Peyer's patch (tissue), 4 donors: ENCODE results near the gene CCDC38. TPM values are rescaled to one million over a fixed set of nuclear protein-coding genes. Genes with fewer than 3 reads are reported as not detected.

Experiments used
- DNase-seq, 3 donors: peaks; one replicate each; pipeline ENCODE4 v3.0.0-alpha.2; 2017 to 2019
- H3K27ac ChIP-seq, 4 donors: fragments of 200-600 bp; sonication (generic); one replicate each; pipeline ENCODE4 v1.5.1; 2016 to 2019
- H3K27me3 ChIP-seq, 2 donors: fragments of 200-600 bp; sonication (generic); one replicate each; pipeline ENCODE4 v1.5.1; 2019
- H3K36me3 ChIP-seq, 3 donors: fragments of 200-600 bp; sonication (generic); one replicate each; pipeline ENCODE4 v1.5.1; 2016 to 2019
- H3K4me1 ChIP-seq, 4 donors: fragments of 200-600 bp; sonication (generic); one replicate each; pipeline ENCODE4 v1.5.1; 2016 to 2019
- H3K4me3 ChIP-seq, 4 donors: fragments of 200-600 bp; sonication (generic); 1 replicate in 3 of 4; 2 replicates in 1 of 4; pipeline ENCODE4 v1.5.1; 2016 to 2019; ENCODE audit warnings: mild to moderate bottlenecking in 1 of 4
- H3K9me3 ChIP-seq, 4 donors: fragments of 200-600 bp; sonication (generic); one replicate each; pipeline ENCODE4 v1.5.1; 2016 to 2019; ENCODE audit warnings: mild to moderate bottlenecking in 1 of 4
- POLR2A ChIP-seq, 2 donors: fragments of 450-650 bp; IDR thresholded peaks; one replicate each; pipeline ENCODE4 v1.5.1; 2017; ENCODE audit warnings: antibody characterized with exemption in 2 of 2, mild to moderate bottlenecking in 2 of 2, moderate library complexity in 2 of 2
- total RNA-seq, 4 donors: library from RNA; depleted of rRNA; stranded (reverse); fragments of >200 nt; gene quantifications; one replicate each; pipeline ENCODE4 v1.1.0, GENCODE V29; 2016
- TF ChIP-seq, protein P1 (sequence below), 6 experiments: fragments of 450-650 bp in 4 of 6; fragments of 200-600 bp in 2 of 6; sonication (generic) in 1 of 6; IDR thresholded peaks; one replicate each; pipeline ENCODE4 v1.5.1; 2017 to 2019; ENCODE audit warnings: antibody characterized with exemption in 6 of 6, mild to moderate bottlenecking in 3 of 6, moderate library complexity in 1 of 6

CCDC38 gene
- total RNA-seq, 4 donors from 2014 or later, result not detected

GRCh38 chr12:95908573-95908972, 33.8 kb downstream of the CCDC38 start:
- H3K4me1 ChIP-seq, result no peaks in the 10 kb centered on the region
- no peak overlapping the region for H3K4me3 ChIP-seq
- no peaks in the 10 kb centered on the region for H3K36me3 ChIP-seq
- DNase-seq, result no peak
- no peaks in the 10 kb centered on the region for H3K9me3 ChIP-seq
- TF ChIP-seq, protein P1, sequence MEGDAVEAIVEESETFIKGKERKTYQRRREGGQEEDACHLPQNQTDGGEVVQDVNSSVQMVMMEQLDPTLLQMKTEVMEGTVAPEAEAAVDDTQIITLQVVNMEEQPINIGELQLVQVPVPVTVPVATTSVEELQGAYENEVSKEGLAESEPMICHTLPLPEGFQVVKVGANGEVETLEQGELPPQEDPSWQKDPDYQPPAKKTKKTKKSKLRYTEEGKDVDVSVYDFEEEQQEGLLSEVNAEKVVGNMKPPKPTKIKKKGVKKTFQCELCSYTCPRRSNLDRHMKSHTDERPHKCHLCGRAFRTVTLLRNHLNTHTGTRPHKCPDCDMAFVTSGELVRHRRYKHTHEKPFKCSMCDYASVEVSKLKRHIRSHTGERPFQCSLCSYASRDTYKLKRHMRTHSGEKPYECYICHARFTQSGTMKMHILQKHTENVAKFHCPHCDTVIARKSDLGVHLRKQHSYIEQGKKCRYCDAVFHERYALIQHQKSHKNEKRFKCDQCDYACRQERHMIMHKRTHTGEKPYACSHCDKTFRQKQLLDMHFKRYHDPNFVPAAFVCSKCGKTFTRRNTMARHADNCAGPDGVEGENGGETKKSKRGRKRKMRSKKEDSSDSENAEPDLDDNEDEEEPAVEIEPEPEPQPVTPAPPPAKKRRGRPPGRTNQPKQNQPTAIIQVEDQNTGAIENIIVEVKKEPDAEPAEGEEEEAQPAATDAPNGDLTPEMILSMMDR (IDR thresholded peaks at IDR 0.05), result no peak
- no peak for TF ChIP-seq POLR2A (IDR thresholded peaks at IDR 0.05)
- H3K27me3 ChIP-seq, result no peaks in the 10 kb centered on the region
- H3K27ac ChIP-seq, result no peak overlapping the region

DNA sequence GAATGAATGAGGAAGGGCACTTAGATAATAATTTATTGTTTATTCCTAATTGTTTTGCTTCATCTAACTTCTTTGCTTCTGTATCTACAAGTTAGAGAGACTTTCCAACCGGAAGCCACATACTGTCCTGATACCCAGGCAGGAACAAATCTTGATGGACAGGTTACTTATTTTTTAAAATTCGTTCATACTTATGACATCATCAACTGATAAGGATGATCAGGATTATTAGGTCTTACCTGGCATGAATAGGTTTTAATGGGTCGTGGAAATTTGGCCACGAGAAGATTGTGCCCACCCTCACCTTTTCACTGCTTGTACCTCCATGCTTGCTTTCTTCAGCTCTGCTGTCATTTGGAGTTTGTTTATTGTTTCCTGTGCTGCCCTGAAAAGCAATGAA, 44.3 kb downstream of the CCDC38 start:
- TF ChIP-seq, protein P1 (IDR thresholded peaks at IDR 0.05), result no peak
- no peak for TF ChIP-seq POLR2A (IDR thresholded peaks at IDR 0.05)
- no peaks in the 10 kb centered on the region for H3K27me3 ChIP-seq
- H3K36me3 ChIP-seq, result no peaks in the 10 kb centered on the region
- no peak overlapping the region for H3K4me3 ChIP-seq
- no peak overlapping the region for H3K27ac ChIP-seq
- no peak for DNase-seq
- H3K4me1 ChIP-seq, result no peaks in the 10 kb centered on the region
- no peaks in the 10 kb centered on the region for H3K9me3 ChIP-seq

DNA sequence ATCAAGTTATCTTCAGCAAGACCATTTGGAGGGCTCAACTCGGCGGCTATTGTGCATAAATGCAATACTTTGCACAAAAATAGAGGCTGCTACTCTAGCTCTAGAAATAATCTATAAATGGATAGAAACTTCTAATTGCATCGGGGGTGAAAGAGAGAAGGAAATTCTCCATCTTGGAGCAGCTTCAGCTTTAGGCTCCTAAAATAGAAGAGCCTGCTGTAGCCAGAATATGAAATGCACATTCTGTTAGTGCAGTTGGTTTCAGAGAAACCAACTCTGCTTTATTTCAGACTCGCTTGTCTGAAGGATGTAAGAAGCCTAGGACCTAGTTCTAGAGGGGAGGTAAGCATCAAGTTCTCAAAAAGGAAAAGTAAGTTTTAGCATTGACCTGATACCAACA, 45.6 kb downstream of the CCDC38 start:
- H3K4me1 ChIP-seq, result no peaks in the 10 kb centered on the region
- no peak overlapping the region for H3K4me3 ChIP-seq
- H3K36me3 ChIP-seq, result no peaks in the 10 kb centered on the region
- no peak overlapping the region for H3K27ac ChIP-seq
- H3K27me3 ChIP-seq, result no peaks in the 10 kb centered on the region
- TF ChIP-seq, protein P1 (IDR thresholded peaks at IDR 0.05), result no peak
- TF ChIP-seq POLR2A (IDR thresholded peaks at IDR 0.05), result no peak
- DNase-seq, result no peak
- no peaks in the 10 kb centered on the region for H3K9me3 ChIP-seq

GRCh38 chr12:95890958-95891357, 51.5 kb downstream of the CCDC38 start:
- DNase-seq, result no peak
- no peaks in the 10 kb centered on the region for H3K9me3 ChIP-seq
- H3K27me3 ChIP-seq, result no peaks in the 10 kb centered on the region
- TF ChIP-seq, protein P1 (IDR thresholded peaks at IDR 0.05), result no peak
- no peak for TF ChIP-seq POLR2A (IDR thresholded peaks at IDR 0.05)
- H3K36me3 ChIP-seq, result no peaks in the 10 kb centered on the region
- H3K4me1 ChIP-seq, result no peaks in the 10 kb centered on the region
- no peak overlapping the region for H3K4me3 ChIP-seq
- no peak overlapping the region for H3K27ac ChIP-seq

- TF ChIP-seq, protein P1 (IDR thresholded peaks at IDR 0.05), result no peak
- no peak for TF ChIP-seq POLR2A (IDR thresholded peaks at IDR 0.05)
- no peak overlapping the region for H3K4me3 ChIP-seq
These were observed 55.1 kb downstream of the CCDC38 start for GRCh38 chr12:95887311-95887710.

DNA sequence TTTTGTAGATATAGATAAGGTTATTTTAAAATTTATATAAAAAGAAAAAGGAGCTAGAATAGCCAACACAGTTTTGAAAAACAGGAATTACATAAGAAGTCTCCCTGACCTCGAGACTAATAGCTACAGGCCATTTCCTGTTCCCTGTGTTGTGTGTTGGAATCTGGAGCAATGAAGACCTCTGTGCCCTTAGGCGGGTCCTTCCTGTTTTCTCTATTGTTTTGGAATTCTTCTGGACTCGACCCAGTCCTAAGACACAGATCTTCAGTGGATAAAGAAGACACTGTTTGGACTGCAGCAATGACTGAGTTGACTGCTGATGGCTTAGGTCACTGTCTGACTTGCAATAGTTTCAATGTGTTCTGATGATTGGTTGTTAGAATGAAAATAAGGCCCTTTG, 57.4 kb downstream of the CCDC38 start:
- no peaks in the 10 kb centered on the region for H3K36me3 ChIP-seq
- no peaks in the 10 kb centered on the region for H3K4me1 ChIP-seq
- DNase-seq, result no peak
- H3K4me3 ChIP-seq, result no peak overlapping the region
- H3K9me3 ChIP-seq, result no peaks in the 10 kb centered on the region
- no peaks in the 10 kb centered on the region for H3K27me3 ChIP-seq
- H3K27ac ChIP-seq, result no peak overlapping the region
- no peak for TF ChIP-seq POLR2A (IDR thresholded peaks at IDR 0.05)
- TF ChIP-seq, protein P1 (IDR thresholded peaks at IDR 0.05), result no peak

More at GRCh38 chr12:95887311-95887710, 55.1 kb downstream of the CCDC38 start:
- no peak for DNase-seq
- Histone ChIP-seq H3K27ac (no peak overlapping the region), H3K27me3 (no peaks in the 10 kb centered on the region), H3K4me1 (no peaks in the 10 kb centered on the region), H3K36me3 (no peaks in the 10 kb centered on the region), H3K9me3 (no peaks in the 10 kb centered on the region)
